Fibroblast of the aortic adventitia (primary cell): ENCODE measurements around the gene PTBP2. TPM values are rescaled to one million over a fixed set of nuclear protein-coding genes. Genes with fewer than 3 reads are reported as not detected.

Source experiments
- DNase-seq: peaks from one replicate; pipeline ENCODE4 v3.0.0-alpha.2; 2010; ENCODE audit warnings: low read depth
- H3K4me3 ChIP-seq: 2 replicates; pipeline ENCODE4 v1.5.1; 2011; ENCODE audit warnings: low read depth, mild to moderate bottlenecking, control low read depth, low read length, moderate library complexity
- total RNA-seq: library from RNA; depleted of rRNA; stranded (reverse); fragments of >200 nt; gene quantifications from 2 replicates; pipeline ENCODE4 v1.2.3, GENCODE V29; 2012; ENCODE audit warnings: low replicate concordance
- TF ChIP-seq, protein P1 (sequence below): IDR thresholded peaks from 2 replicates; pipeline ENCODE4 v1.5.1; 2011; ENCODE audit warnings: mild to moderate bottlenecking, low read length, control low read depth, inconsistent platforms; ENCODE audit not compliant: insufficient read depth

Gene PTBP2
- total RNA-seq, 1 donor = 41.7 TPM

DNA sequence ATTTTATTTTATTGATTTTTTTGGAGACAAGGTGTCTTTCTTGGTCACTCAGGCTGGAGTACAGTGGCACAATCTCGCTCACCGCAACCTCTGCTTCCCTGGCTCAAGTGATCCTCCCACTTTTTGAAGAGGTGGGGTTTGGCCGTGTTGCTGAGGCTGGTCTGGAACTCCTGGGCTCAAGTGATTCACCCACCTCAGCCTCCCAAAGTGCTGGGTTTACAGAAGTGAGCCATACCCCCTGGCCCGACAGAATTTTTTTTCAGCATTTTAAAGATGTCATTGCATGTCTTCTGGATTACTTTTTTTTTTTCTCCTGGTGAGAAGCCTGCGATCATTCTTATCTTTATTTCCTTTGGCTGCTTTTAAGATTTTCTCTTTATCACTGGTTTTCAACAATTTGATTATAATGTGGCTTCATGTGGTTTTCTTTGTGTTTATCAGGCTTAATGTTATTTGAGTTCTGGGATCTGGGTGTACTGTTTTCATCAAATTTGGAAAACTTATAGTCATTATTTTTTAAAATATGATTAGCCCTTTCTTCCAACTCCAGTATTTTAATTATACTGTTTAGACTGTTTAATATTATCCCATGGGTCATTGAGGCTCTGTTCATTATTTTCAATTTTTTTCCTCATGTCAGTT lies 23.1 kb upstream of the PTBP2 start:
- no peak overlapping the region for H3K4me3 ChIP-seq
- peak; percentile 59 for DNase-seq

DNA sequence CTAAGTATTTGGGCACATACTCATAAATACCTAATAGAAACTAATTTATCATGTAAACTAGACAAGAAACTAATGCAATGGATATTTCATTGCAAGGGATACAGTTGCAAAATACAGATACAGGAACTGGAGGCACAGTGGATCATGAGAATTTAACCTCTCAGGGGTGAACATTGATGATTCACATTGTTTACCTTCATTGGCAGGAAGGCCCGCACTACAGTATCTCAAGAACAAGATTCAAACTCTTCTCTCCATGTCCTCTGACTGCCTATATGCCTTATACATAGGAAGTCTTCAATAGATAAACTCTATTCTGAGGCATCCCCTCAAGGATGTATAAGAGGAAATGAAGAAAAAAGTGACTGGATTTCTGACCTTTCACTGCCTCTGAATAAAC lies 18.4 kb upstream of the PTBP2 start:
- no peak overlapping the region for H3K4me3 ChIP-seq
- TF ChIP-seq, protein P1, sequence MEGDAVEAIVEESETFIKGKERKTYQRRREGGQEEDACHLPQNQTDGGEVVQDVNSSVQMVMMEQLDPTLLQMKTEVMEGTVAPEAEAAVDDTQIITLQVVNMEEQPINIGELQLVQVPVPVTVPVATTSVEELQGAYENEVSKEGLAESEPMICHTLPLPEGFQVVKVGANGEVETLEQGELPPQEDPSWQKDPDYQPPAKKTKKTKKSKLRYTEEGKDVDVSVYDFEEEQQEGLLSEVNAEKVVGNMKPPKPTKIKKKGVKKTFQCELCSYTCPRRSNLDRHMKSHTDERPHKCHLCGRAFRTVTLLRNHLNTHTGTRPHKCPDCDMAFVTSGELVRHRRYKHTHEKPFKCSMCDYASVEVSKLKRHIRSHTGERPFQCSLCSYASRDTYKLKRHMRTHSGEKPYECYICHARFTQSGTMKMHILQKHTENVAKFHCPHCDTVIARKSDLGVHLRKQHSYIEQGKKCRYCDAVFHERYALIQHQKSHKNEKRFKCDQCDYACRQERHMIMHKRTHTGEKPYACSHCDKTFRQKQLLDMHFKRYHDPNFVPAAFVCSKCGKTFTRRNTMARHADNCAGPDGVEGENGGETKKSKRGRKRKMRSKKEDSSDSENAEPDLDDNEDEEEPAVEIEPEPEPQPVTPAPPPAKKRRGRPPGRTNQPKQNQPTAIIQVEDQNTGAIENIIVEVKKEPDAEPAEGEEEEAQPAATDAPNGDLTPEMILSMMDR = no peak
- peak; percentile 2 for DNase-seq

More for the DNA sequence above, 23.1 kb upstream of the PTBP2 start:
- TF ChIP-seq, protein P1 = no peak

DNA sequence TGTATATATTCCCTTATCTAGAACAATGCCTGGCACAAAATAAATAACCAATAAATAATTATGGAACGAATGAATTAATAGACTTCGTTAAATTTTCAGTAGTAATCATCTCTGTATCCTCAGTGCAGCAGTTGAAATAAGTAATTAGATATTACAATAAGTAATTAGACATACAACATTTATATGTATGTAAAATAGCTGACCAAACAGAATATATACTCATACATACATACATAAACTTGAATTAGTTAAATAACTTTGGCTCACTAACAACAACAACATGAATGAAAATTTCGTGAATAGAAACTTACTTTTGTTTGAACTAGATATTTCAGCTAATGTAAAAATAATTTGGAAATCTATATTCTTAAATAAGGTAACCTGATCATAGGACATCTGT lies 14.6 kb upstream of the PTBP2 start:
- TF ChIP-seq, protein P1 = no peak

DNA sequence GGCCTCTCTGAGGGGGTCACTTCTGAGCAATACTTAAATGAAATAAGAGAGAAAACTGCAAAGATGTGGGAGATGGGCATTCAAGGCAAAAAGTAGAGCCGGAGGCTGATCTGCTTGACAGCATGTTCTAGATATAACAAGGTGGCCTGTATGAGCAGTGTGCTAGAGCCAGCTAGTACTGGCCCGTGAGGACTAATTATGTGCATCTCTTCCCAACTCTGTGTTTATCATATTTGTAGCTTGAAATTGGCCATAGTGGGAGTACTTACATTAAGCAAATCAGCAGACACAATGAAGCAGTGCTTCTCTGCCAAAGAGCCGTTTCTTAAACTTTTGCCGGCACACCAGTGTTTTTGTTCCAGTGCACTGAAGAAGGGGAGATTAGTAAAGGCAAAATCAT lies 13.1 kb upstream of the PTBP2 start:
- no peak for DNase-seq
- TF ChIP-seq, protein P1 = no peak
- no peak overlapping the region for H3K4me3 ChIP-seq

More for the DNA sequence above, 14.6 kb upstream of the PTBP2 start:
- no peak for DNase-seq
- no peak overlapping the region for H3K4me3 ChIP-seq

DNA sequence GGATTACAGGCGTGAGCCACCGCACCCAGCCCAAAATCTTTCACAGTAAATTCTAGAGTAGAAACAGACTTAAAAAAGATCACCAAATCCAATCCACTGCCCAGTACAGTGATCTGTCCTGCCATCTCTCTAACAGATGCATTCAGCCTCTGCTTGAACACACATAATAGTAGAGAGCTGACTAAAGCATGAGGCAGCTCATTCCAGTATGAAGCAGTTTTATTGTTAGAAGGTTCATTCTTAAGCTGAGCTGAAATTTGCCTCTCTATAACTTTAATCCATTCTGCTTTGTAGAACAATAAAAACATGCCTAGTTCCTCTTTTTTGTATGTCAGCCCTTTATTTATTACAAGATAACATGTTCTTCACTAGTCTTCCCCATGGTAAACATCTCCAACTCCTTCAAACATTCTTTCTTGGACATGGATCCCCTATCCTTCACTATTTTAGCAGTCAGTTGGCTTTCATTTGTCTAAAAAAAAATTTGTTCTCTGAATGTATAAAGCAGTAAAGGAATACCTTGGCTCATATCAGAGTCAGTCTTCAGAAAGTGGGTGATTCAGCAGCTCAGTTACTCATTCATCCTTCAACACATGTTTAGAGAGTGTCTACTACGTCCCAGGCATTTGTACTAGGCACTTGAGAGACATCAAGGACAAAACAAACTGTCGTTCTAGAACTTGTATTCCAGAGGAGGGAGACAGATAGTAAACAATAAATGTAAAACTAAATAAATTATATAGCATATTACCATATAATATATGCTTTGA lies 10.7 kb upstream of the PTBP2 start:
- DNase-seq = peak; percentile 47
- H3K4me3 ChIP-seq = no peak overlapping the region
- TF ChIP-seq, protein P1 = no peak

DNA sequence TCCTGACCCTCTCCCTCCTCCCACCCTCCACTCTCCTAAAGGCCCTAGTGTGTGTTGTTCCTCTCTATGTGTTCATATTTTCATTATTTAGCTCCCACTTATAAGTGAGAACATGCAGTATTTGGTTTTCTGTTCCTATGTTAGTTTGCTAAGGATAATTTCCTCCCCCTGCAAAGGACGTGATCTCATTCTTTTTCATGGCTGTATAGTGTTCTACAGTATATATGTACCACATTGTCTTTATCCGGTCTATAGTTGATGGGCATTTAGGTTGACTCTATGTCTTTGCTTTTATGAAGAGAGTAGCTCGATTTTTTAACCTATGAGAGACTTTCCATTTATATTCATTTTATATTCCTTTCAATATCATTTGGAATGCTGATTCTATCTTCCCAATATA lies 7.9 kb upstream of the PTBP2 start:
- TF ChIP-seq, protein P1 = no peak
- DNase-seq = no peak

DNA sequence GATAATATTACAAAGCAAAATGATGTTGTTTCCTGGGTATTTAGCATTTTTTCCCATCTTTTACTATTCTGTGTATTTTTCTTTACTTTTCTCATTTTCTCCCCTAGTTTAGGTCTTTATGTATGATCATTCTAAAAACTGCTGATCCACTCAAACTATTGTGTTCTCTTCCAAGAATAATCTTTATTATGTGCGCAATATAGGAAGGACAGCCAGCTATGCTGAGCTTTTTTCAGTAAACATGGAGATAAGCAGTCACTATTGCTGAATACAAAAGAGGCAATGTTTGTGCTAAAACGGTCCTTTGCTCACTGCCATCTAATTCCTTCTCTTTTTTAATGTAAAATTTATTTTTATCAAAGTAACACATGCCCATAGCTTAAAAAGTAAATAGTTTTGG lies 6.7 kb upstream of the PTBP2 start:
- DNase-seq = no peak
- TF ChIP-seq, protein P1 = no peak
- H3K4me3 ChIP-seq = no peak overlapping the region

More for the DNA sequence above, 7.9 kb upstream of the PTBP2 start:
- no peak overlapping the region for H3K4me3 ChIP-seq
